GM19025 (cell line): ENCODE measurements around the gene IZUMO2.
"Not testable (repeated sequence)": the region's sequence is repeated elsewhere in the genome, so short reads cannot be mapped to it uniquely, and the experiment has no call there.

Experiments
- ATAC-seq: cut with Tn5 transposase; IDR thresholded peaks from one replicate; pipeline ENCODE4 v1.9.1; 2021; ENCODE audit warnings: mild to moderate bottlenecking, low read depth, moderate library complexity; ENCODE audit not compliant: unreplicated experiment

IZUMO2 gene

GRCh38 chr19:50187937-50188336 is 24.9 kb upstream of the IZUMO2 start:
- no peak for ATAC-seq

- ATAC-seq: no peak
Observed at GRCh38 chr19:50184196-50184595, 21.1 kb upstream of the IZUMO2 start.

- no peak for ATAC-seq
Observed at GRCh38 chr19:50181121-50181520, 18.0 kb upstream of the IZUMO2 start.

- ATAC-seq: no peak
Observed at GRCh38 chr19:50178859-50179537, 15.9 kb upstream of the IZUMO2 start.

GRCh38 chr19:50178320-50178719 is 15.2 kb upstream of the IZUMO2 start:
- ATAC-seq: no peak

- ATAC-seq: no peak
Observed at GRCh38 chr19:50176775-50177174, 13.7 kb upstream of the IZUMO2 start.

GRCh38 chr19:50175924-50176323 is 12.8 kb upstream of the IZUMO2 start:
- no peak for ATAC-seq

GRCh38 chr19:50174100-50174793 is 11.2 kb upstream of the IZUMO2 start:
- no peak for ATAC-seq

GRCh38 chr19:50173127-50173526 is 10.0 kb upstream of the IZUMO2 start:
- no peak for ATAC-seq

GRCh38 chr19:50172726-50173125 is 9.6 kb upstream of the IZUMO2 start:
- no peak for ATAC-seq

GRCh38 chr19:50171752-50172151 is 8.7 kb upstream of the IZUMO2 start:
- no peak for ATAC-seq

GRCh38 chr19:50167314-50167721 is 4.2 kb upstream of the IZUMO2 start:
- ATAC-seq: no peak

GRCh38 chr19:50159078-50159477 is 4.0 kb downstream of the IZUMO2 start:
- ATAC-seq: no peak

- no peak for ATAC-seq
Observed at GRCh38 chr19:50158577-50158976, 4.5 kb downstream of the IZUMO2 start.

- ATAC-seq: no peak
Observed at GRCh38 chr19:50155520-50156109, 7.5 kb downstream of the IZUMO2 start.

- ATAC-seq: no peak
Observed at GRCh38 chr19:50154529-50154928, 8.6 kb downstream of the IZUMO2 start.

GRCh38 chr19:50152578-50152977 is 10.5 kb downstream of the IZUMO2 start:
- no peak for ATAC-seq

- no peak for ATAC-seq
Observed at GRCh38 chr19:50148528-50148927, 14.6 kb downstream of the IZUMO2 start.

- ATAC-seq: no peak
Observed at GRCh38 chr19:50147462-50148423, 15.3 kb downstream of the IZUMO2 start.

- not testable (repeated sequence) for ATAC-seq
Observed at GRCh38 chr19:50141921-50142320, 21.2 kb downstream of the IZUMO2 start.
